HepG2 (cell line): ENCODE measurements around the gene CAMTA1. TPM values are rescaled to one million over a fixed set of nuclear protein-coding genes. Genes with fewer than 3 reads are reported as not detected.

Experiments
- ATAC-seq: fragments of 200-7000 bp; cut with Tn5 transposase; 3 replicates; pipeline ENCODE4 v1.9.1; 2020; ENCODE audit warnings: mild to moderate bottlenecking, moderate library complexity
- BruUV-seq: library from RNA; stranded (reverse); fragments of 400-500 nt; replicated peaks from 2 replicates; lab custom pipeline; 2021; lab: Mats Ljungman, UMichigan
- CTCF ChIA-PET: fragments of 300-600 bp; formaldehyde crosslinking; extraction: SDS; loops from one replicate; lab custom pipeline; 2021; ENCODE audit warnings: low total read pairs, inconsistent platforms, low intra/inter-chr PET ratio; lab: Yijun Ruan, JAX
- POLR2A ChIA-PET: fragments of 350-600 bp; sonication (Branson Sonifier 250); formaldehyde crosslinking; loops from one replicate; lab custom pipeline; 2020; ENCODE audit warnings: antibody characterized with exemption, inconsistent platforms; lab: Yijun Ruan, JAX
- DNase-seq: peaks from one replicate; pipeline ENCODE4 v3.0.0-alpha.2; 2015; ENCODE audit warnings: low spot score
- FAIRE-seq: peaks from 3 replicates; lab custom pipeline; 2011; peaks lifted over from hg19 to GRCh38; lab: Jason Lieb, UNC
- H2AFZ ChIP-seq: one replicate; pipeline ENCODE4 v1.6.1; 2011; ENCODE audit warnings: low read length, inconsistent platforms
- H3K27ac ChIP-seq: fragments of 300-600 bp; 3 replicates; pipeline ENCODE4 v1.8.0; 2011; ENCODE audit warnings: mixed run types, mild to moderate bottlenecking, mixed read lengths, low read length, inconsistent platforms; ENCODE audit not compliant: insufficient read depth; ENCODE audit errors: extremely low read length
- H3K27me3 ChIP-seq, 2 experiments: fragments of 200-600 bp in 1 of 2; 2 replicates in 1 of 2; 3 replicates in 1 of 2; pipeline versions ENCODE4 v1.6.0 to v1.8.0; 2011; ENCODE audit warnings: low read length in 2 of 2, mild to moderate bottlenecking in 2 of 2, moderate library complexity in 2 of 2, inconsistent platforms in 1 of 2; ENCODE audit not compliant: insufficient read depth in 2 of 2, control insufficient read depth in 1 of 2
- H3K36me3 ChIP-seq, 2 experiments: fragments of 200-600 bp in 1 of 2; replicated peaks in 1 of 2; 2 replicates in 1 of 2; 3 replicates in 1 of 2; pipeline versions ENCODE4 v1.5.1 to v1.8.0; 2011; ENCODE audit warnings: low read length in 2 of 2, inconsistent platforms in 1 of 2; ENCODE audit not compliant: insufficient read depth in 2 of 2, control insufficient read depth in 1 of 2
- H3K4me1 ChIP-seq: 2 replicates; pipeline ENCODE4 v1.5.1; 2012; ENCODE audit warnings: low read length, inconsistent platforms; ENCODE audit not compliant: insufficient read depth
- H3K4me2 ChIP-seq: 2 replicates; pipeline ENCODE4 v1.6.0; 2011; ENCODE audit warnings: low read depth, low read length, inconsistent platforms
- H3K4me3 ChIP-seq, 3 experiments: fragments of 200-600 bp in 1 of 3; sonication (generic), shearing (Covaris generic) in 1 of 3; replicated peaks in 1 of 3; 2 replicates each; pipeline ENCODE4 v1.5.1; 2011 to 2016; ENCODE audit warnings: low read length in 3 of 3, inconsistent platforms in 2 of 3, low read depth in 2 of 3, mild to moderate bottlenecking in 2 of 3, control low read depth in 1 of 3, mixed read lengths in 1 of 3; ENCODE audit not compliant: insufficient read depth in 1 of 3
- H3K79me2 ChIP-seq: one replicate; pipeline ENCODE4 v1.6.1; 2011; ENCODE audit warnings: low read length, inconsistent platforms; ENCODE audit not compliant: insufficient read depth
- H3K9ac ChIP-seq: 2 replicates; pipeline ENCODE4 v1.6.0; 2011; ENCODE audit warnings: mild to moderate bottlenecking, low read depth, low read length, inconsistent platforms; ENCODE audit not compliant: insufficient read depth
- H3K9me3 ChIP-seq: 2 replicates; pipeline ENCODE4 v1.5.1; 2012; ENCODE audit warnings: mild to moderate bottlenecking, low read length
- H4K20me1 ChIP-seq: 2 replicates; pipeline ENCODE4 v1.6.0; 2011; ENCODE audit warnings: inconsistent platforms, mild to moderate bottlenecking, low read length, moderate library complexity; ENCODE audit not compliant: insufficient read depth
- ELF3 ChIP-seq: IDR thresholded peaks from 2 replicates; pipeline ENCODE4 v1.6.1; 2016; ENCODE audit warnings: missing genetic modification reagents, missing compliant biosample characterization
- ERF ChIP-seq: IDR thresholded peaks from 2 replicates; pipeline ENCODE4 v1.6.1; 2018; ENCODE audit warnings: missing biosample characterization, missing genetic modification reagents
- ETV5 ChIP-seq: IDR thresholded peaks from 2 replicates; pipeline ENCODE4 v1.6.1; 2018; ENCODE audit warnings: missing biosample characterization, missing genetic modification reagents, inconsistent platforms, borderline replicate concordance
- FOXC1 ChIP-seq: sonication (generic); formaldehyde crosslinking; IDR thresholded peaks from 2 replicates; pipeline ENCODE4 v1.8.0; 2022; ENCODE audit warnings: mild to moderate bottlenecking, missing genetic modification reagents, borderline replicate concordance
- JUNB ChIP-seq: sonication (generic); formaldehyde crosslinking; IDR thresholded peaks from 2 replicates; pipeline ENCODE4 v1.8.0; 2022; ENCODE audit warnings: missing genetic modification reagents, mild to moderate bottlenecking, borderline replicate concordance
- MED13 ChIP-seq: sonication (generic); formaldehyde crosslinking; IDR thresholded peaks from 2 replicates; pipeline ENCODE4 v1.5.0; 2020; ENCODE audit warnings: missing genetic modification reagents
- MTA1 ChIP-seq: sonication (generic); formaldehyde crosslinking; IDR thresholded peaks from 2 replicates; pipeline ENCODE4 v1.4.0; 2020; ENCODE audit warnings: missing genetic modification reagents, mild to moderate bottlenecking, borderline replicate concordance
- PTBP1 ChIP-seq: fragments of 200-400 bp; formaldehyde crosslinking; IDR thresholded peaks from 2 replicates; pipeline ENCODE4 v1.6.1; 2018; ENCODE audit warnings: low read length, low read depth; ENCODE audit not compliant: poor library complexity, severe bottlenecking
- TBX2 ChIP-seq: sonication (generic); formaldehyde crosslinking; IDR thresholded peaks from 2 replicates; pipeline ENCODE4 v1.5.0; 2020; ENCODE audit warnings: missing genetic modification reagents, mild to moderate bottlenecking, borderline replicate concordance
- TEAD3 ChIP-seq: optimal IDR thresholded peaks from 2 replicates; pipeline ENCODE3; 2016; ENCODE audit warnings: borderline replicate concordance
- ZBTB7A ChIP-seq: sonication (generic); formaldehyde crosslinking; IDR thresholded peaks from 2 replicates; pipeline ENCODE4 v1.8.0; 2022; ENCODE audit warnings: mild to moderate bottlenecking, missing genetic modification reagents
- ZNF501 ChIP-seq: sonication (generic); formaldehyde crosslinking; IDR thresholded peaks from 2 replicates; pipeline ENCODE4 v1.5.1; 2020; ENCODE audit warnings: mild to moderate bottlenecking, moderate library complexity, missing genetic modification reagents
- WGBS: methylation state at CpG from one replicate; pipeline ENCODE4 v1.1.6; 2017; ENCODE audit warnings: low lambda C conversion rate; 5-methylcytosine and 5-hydroxymethylcytosine counted together
- in situ Hi-C: cut with HindIII; loops from 2 replicates; pipeline ENCODE4 v1.10.0; 2017; ENCODE audit warnings: low pct_unique_long_range_greater_than_20kb; ENCODE audit not compliant: extremely low pct_ligation_motif_present
- intact Hi-C: fragments of 100-400 bp; cut with micrococcal nuclease; formaldehyde crosslinking; loops from one replicate; pipeline ENCODE4 v1.10.0; 2022; ENCODE audit not compliant: unreplicated experiment
- polyA plus RNA-seq, 8 experiments: library from polyadenylated mRNA; depleted of rRNA in 3 of 8; stranded (reverse) in 7 of 8; unstranded in 1 of 8; fragments of >200 nt; fragmentation: Illumina TruSeq in 4 of 8; extraction: Trizol in 4 of 8; gene quantifications; 2 replicates each; pipeline versions ENCODE4 v1.2.1 to v1.2.3, GENCODE V29; 2011 to 2016; ENCODE audit warnings: low read depth in 4 of 8, missing spikeins in 1 of 8, mixed read lengths in 1 of 8; ENCODE audit not compliant: insufficient read depth in 1 of 8
- total RNA-seq, 5 experiments: library from RNA; depleted of rRNA; stranded (reverse); fragments of >200 nt; fragmentation: Illumina TruSeq; extraction: Trizol; gene quantifications; 2 replicates each; pipeline ENCODE4 v1.2.3, GENCODE V29; 2016; ENCODE audit warnings: low read depth in 1 of 5
- TF ChIP-seq, protein P1 (sequence below): sonication (generic); formaldehyde crosslinking; IDR thresholded peaks from 2 replicates; pipeline ENCODE4 v1.5.1; 2020; ENCODE audit warnings: missing genetic modification reagents, mild to moderate bottlenecking, borderline replicate concordance
- TF ChIP-seq, protein P2 (sequence below): sonication (generic); formaldehyde crosslinking; IDR thresholded peaks from 2 replicates; pipeline ENCODE4 v1.8.0; 2022; ENCODE audit warnings: mild to moderate bottlenecking, missing genetic modification reagents; ENCODE audit not compliant: insufficient replicate concordance
- TF ChIP-seq, protein P3 (sequence below): sonication (generic); formaldehyde crosslinking; IDR thresholded peaks from 2 replicates; pipeline ENCODE4 v1.4.0; 2020; ENCODE audit warnings: missing genetic modification reagents
- TF ChIP-seq, protein P4 (sequence below): sonication (generic); formaldehyde crosslinking; IDR thresholded peaks from 2 replicates; pipeline ENCODE4 v1.9.0; 2021; ENCODE audit warnings: missing genetic modification reagents, borderline replicate concordance

CAMTA1 gene
- total and polyA plus RNA-seq, 2 of the 13 experiments (the other 11 are each of a cell fraction or from before 2014, with no cell fraction given), result 25.0 to 36.4 TPM

DNA sequence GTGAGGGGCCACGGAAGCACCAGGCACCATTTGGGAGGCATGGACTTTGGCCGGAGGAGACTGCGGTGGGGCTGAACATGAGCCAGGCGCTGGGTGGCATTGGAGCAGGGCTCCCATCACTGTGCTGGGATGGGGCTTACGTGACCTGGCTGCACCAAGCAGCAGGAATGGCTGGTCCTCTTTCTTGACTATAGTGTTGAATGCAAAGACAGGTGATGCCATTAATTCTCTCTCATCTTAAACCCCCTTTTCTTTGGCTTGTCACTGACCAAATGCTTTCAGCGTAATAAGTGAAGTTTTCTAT lies 447.9 kb downstream of the CAMTA1 start (continued):
- TF ChIP-seq ELF3 (CRISPR knock-in tag) (no peak), JUNB (CRISPR knock-in tag) (no peak)
- TF ChIP-seq, all 625 proteins: peak for 0

DNA sequence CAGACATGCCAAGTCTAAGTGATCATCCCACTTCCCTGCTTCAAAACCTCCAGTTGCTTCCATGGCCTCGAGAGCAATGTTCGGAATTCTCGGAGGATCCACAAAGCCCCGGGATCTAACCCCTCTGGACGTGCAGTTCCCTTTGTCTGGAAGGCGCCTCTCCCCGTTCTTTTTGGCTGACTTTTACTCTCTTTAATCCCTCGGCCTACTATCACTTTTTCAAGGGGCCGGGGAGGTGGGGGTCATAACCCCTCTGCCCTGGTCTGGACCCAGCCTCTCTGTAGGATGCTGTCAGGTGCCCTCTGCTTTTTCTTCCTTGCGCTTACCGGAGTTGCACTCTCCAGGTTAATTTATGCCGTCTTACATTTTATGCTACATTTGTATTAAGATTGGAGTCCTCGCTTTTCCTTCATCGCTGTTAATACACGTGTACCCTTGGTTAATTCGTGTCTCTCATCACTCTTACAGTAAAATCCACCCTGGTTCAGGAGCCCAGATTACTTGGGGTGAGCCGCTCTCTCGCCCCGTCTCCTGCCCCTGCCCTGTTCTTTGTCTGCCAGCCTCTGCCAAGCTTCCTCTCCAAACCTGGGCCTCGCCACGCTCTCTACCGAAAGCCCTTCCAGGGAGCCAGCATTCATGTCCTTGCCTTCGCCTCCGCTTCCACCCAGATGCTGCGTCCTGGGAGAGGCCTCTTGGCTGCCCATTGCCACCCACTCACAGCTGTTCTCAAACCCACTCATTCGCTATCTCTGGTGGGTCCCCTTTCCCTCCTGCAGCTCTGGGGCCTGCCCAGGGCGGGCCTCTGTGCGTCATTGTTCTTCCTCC lies 448.6 kb downstream of the CAMTA1 start:
- Histone ChIP-seq H2AFZ (no peak overlapping the region), H3K36me3 (no peaks in the 10 kb centered on the region), H3K9me3 (no peaks in the 10 kb centered on the region), H3K9ac (no peak overlapping the region), H3K4me1 (no peaks in the 10 kb centered on the region), H3K79me2 (no peaks in the 10 kb centered on the region), H3K4me3 (no peak overlapping the region), H3K27me3 (peaks cover 3 to 37% of the 10 kb centered on the region in 2 experiments; a peak in 4 of 5 replicates), H3K27ac (no peak overlapping the region), H4K20me1 (no peaks in the 10 kb centered on the region), H3K4me2 (no peak overlapping the region)
- intact Hi-C loops, result no loop called here
- no peak for FAIRE-seq
- POLR2A ChIA-PET, result no interaction called here
- no peak for ATAC-seq
- CTCF ChIA-PET, result no interaction called here
- 38% methylated on average over 26 of the region's 28 CpGs for WGBS
- DNase-seq, result no peak
- in situ Hi-C loops, result loop anchor here (10.0 kb wide), 1 partner anchor 411 kb away; no protein-coding TSS in a partner anchor
- no TSS peak for BruUV-seq
- TF ChIP-seq MED13 (CRISPR knock-in tag) (no peak), TBX2 (CRISPR knock-in tag) (no peak), PTBP1 (no peak), TEAD3 (CRISPR knock-in tag) (no peak), ZBTB7A (no peak), FOXC1 (CRISPR knock-in tag) (no peak), ETV5 (CRISPR knock-in tag) (no peak), ERF (CRISPR knock-in tag) (no peak), MTA1 (CRISPR knock-in tag) (no peak), ZNF501 (CRISPR knock-in tag) (no peak)
- TF ChIP-seq, protein P1, sequence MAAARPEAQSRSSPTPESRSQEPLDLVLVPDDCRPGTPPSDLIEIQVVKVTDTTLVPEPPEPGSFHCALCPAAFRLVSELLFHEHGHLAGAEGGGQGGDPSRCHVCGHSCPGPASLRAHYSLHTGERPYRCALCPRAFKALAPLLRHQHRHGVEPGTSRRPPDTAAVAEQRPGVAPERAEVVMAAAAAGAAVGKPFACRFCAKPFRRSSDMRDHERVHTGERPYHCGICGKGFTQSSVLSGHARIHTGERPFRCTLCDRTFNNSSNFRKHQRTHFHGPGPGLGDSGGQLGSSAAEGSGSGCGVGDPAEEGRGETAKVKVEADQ (CRISPR knock-in tag), result no peak
- TF ChIP-seq, protein P2, sequence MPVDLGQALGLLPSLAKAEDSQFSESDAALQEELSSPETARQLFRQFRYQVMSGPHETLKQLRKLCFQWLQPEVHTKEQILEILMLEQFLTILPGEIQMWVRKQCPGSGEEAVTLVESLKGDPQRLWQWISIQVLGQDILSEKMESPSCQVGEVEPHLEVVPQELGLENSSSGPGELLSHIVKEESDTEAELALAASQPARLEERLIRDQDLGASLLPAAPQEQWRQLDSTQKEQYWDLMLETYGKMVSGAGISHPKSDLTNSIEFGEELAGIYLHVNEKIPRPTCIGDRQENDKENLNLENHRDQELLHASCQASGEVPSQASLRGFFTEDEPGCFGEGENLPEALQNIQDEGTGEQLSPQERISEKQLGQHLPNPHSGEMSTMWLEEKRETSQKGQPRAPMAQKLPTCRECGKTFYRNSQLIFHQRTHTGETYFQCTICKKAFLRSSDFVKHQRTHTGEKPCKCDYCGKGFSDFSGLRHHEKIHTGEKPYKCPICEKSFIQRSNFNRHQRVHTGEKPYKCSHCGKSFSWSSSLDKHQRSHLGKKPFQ, result no peak
- TF ChIP-seq, protein P3, sequence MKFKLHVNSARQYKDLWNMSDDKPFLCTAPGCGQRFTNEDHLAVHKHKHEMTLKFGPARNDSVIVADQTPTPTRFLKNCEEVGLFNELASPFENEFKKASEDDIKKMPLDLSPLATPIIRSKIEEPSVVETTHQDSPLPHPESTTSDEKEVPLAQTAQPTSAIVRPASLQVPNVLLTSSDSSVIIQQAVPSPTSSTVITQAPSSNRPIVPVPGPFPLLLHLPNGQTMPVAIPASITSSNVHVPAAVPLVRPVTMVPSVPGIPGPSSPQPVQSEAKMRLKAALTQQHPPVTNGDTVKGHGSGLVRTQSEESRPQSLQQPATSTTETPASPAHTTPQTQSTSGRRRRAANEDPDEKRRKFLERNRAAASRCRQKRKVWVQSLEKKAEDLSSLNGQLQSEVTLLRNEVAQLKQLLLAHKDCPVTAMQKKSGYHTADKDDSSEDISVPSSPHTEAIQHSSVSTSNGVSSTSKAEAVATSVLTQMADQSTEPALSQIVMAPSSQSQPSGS (CRISPR knock-in tag), result no peak
- TF ChIP-seq, protein P4, sequence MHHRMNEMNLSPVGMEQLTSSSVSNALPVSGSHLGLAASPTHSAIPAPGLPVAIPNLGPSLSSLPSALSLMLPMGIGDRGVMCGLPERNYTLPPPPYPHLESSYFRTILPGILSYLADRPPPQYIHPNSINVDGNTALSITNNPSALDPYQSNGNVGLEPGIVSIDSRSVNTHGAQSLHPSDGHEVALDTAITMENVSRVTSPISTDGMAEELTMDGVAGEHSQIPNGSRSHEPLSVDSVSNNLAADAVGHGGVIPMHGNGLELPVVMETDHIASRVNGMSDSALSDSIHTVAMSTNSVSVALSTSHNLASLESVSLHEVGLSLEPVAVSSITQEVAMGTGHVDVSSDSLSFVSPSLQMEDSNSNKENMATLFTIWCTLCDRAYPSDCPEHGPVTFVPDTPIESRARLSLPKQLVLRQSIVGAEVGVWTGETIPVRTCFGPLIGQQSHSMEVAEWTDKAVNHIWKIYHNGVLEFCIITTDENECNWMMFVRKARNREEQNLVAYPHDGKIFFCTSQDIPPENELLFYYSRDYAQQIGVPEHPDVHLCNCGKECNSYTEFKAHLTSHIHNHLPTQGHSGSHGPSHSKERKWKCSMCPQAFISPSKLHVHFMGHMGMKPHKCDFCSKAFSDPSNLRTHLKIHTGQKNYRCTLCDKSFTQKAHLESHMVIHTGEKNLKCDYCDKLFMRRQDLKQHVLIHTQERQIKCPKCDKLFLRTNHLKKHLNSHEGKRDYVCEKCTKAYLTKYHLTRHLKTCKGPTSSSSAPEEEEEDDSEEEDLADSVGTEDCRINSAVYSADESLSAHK (CRISPR knock-in tag), result no peak
